Right hindlimb (tissue), 1 donor: Measurements from ENCODE around the gene RGPD6.
"Not testable (repeated sequence)": the region's sequence is repeated elsewhere in the genome, so short reads cannot be mapped to it uniquely, and the experiment has no call there.

ENCODE experiments used
- DNase-seq: peaks from one replicate; pipeline ENCODE4 v3.0.0-alpha.2; 2018

RGPD6 gene

GRCh38 chr2:110576763-110577416 is at the start of gene RGPD6:
Gene RGPD6 (minus strand): TSS chr2:110577222. CDS start chr2:110577024, 198 bp downstream.
- DNase-seq, result not testable (repeated sequence)

- DNase-seq, result not testable (repeated sequence)
Measured at GRCh38 chr2:110619326-110619939, 42.4 kb upstream of the RGPD6 start.

DNA sequence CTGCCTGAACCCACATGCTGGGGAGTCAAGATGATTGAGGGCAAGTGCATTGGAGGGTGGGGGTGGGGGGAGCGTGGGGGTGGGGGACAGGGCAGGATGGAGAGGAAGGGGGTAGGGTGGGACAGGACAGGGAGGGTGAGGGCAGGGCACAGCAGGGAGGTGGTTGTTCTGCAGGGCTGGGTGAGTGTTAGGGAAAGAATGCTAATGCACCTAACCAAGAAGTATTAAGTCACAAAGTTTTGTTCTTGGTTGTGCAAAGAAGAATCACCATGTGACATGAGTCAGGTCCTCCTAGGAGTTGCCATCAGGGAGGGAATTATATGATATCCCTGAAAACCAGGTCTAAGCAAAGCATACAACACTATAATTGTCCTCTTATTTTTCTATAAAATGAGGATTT is 36.9 kb upstream of the RGPD6 start:
- not testable (repeated sequence) for DNase-seq

DNA sequence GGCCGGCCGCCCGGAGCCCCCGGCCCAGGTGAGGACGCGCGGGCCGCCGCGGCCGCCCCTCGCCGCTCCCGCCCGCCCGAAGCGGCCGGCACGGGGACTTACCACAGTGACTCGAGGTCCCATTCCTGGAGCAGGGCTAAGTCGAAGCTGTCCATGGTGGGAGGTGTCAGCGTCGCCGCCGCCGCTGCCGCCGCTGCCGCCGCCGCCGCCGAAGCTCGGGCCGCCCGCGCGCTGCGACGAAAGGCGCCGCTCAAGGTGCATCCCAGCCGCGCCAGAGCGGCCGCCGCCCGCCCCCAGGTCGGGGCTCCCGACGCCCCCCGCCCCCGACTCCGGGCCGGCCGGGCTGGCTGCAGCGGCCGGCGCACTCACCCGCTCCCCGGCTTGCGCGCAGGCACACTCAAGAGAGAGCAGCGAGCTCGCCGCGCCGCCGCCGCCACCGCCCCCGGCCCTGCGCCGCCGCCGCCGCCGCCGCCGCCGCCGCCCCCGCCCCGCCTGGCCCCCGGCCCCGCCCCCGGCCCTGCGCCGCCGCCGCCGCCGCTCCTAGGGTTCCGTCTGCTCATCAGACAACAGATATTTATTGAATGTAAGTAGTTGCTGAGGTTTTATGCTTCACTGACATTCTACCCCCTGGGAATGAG is 33.7 kb upstream of the RGPD6 start:
- not testable (repeated sequence) for DNase-seq

- not testable (repeated sequence) for DNase-seq
Measured at GRCh38 chr2:110609843-110610612, 33.0 kb upstream of the RGPD6 start.

DNA sequence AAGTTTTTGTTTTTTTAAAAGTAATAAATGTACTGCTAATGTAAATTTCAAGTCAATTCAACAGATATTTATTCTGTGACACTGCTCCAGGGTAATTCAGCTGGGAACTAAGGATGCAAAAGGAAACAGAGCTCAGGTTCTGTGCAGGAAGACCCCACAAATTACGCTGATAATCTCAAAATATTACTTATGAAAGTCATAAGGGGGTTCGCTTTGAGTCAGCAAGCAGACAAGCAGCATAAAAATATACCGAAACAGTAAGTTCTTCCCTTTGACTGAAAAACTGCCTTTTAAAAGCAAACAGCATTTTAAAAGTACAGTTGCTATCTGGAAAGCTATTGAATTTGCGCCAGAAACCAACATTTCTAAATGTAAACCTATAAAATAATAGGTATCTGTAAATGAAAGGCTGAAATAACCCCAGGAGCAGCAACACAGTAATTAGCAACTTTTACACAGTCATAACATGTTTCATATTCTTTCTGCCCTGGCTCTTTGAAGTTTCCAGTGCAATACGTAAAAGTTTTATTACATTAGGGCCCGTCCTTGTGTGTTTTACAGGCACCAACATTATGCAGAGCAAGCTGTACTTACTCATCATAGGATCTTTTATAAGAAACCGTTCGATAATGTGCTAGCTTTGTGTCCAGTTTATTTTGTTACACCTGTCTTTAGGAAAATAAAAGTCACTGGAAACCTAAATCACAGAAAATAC is 31.9 kb upstream of the RGPD6 start:
- not testable (repeated sequence) for DNase-seq

- DNase-seq, result not testable (repeated sequence)
Measured at GRCh38 chr2:110605057-110605456, 28.0 kb upstream of the RGPD6 start.

DNA sequence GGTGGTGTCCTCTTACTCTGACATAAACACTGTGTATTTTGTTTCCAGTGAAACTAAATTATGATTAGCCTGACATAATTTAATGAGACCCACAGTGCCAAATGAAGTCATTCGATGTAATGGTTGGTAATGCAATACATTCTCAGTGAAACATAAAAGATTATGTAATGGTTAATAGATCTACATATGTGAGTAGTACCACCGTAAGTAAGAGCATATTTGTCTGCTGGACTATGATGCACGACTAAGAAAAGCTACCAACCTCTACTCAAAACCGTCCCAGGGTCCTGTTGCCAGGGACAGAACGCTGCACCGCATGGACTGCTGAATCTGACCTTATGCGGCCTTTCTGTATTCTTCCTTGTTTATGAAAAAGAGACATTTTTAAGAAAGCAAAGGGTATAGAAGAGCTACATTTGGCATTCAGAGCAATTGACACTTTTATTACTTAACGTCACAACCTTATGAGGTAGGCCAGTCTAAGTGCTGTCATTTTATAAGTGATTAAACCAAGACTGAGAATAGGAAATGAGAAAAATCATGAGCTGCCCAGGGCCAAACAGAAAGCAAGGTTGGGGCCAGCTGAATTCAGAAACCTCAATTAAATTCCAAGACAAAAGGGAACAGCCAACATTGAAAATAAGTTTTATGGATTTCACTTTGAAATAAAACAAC is 27.0 kb upstream of the RGPD6 start:
- not testable (repeated sequence) for DNase-seq

GRCh38 chr2:110602139-110602538 is 25.1 kb upstream of the RGPD6 start:
- not testable (repeated sequence) for DNase-seq

- DNase-seq, result not testable (repeated sequence)
Measured at GRCh38 chr2:110591973-110592372, 15.0 kb upstream of the RGPD6 start.

DNA sequence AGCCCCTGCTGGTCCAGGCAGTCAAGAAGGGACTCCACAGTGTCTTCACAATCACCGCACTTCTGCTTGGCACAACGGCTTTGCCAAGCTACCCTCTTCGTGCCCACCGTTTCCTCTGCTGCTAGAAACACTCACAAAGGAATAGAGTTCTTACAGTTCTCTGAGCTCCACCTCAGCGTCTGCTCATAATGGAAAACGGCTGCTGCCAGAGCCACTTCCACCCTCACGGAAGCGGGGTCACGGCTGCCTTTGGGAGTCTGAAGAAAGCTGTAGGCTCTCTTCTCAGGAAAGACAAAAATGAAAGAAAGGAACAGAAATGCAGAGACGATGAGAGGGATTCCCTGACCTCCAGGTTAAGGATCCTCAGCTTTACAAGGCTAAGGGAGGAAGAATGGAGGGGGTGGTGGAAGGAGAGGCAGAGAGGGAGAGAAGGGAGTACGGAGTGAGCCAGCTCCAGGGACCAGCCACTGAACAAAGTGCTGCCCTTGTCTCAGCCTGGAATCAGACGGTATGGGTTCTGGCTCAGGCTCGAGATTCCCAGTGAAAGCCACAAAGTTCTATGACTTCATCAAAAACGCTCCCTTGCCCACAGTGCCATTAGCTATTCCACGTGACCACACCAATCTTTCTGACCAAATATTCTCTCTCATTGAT is 12.8 kb upstream of the RGPD6 start:
- not testable (repeated sequence) for DNase-seq

- DNase-seq, result not testable (repeated sequence)
Measured at GRCh38 chr2:110588520-110588919, 11.5 kb upstream of the RGPD6 start.

DNA sequence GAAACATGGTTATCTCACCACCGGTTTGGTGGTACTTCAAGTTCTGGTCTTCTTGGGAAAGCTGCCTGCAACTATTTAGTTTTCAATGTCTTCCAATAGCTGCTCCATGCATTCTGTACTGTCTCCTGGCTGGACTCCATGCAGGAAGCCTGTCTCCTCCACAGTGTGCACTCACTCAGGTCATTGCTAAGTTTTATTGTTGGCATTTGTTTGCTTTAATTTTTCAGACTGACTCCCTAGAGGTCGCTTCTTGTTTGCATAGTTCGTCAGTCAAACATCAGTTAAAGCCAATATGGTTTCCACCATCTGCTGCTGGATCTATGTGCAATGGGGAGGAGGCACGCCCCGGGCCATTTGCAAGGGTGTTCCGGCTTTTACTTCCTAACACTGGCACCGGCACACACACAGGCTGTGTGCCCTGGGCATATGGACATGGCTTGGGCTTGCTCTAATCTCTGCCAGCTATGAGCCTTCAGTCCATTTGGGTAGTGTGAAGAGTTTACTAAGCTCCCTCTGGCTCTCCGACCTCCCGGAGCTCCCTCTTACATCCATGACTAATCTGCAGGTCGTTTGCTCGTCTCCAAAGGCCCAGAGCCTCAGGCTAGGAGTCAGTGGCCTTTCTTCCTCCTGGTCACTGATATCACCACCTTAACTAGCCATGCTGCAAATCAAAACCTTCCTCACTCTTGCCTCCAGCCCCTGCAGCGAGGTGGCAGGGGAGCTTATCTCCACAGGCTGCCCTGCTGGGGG is 2.4 kb upstream of the RGPD6 start:
- DNase-seq, result not testable (repeated sequence)

GRCh38 chr2:110578429-110578828 is 1.4 kb upstream of the RGPD6 start:
- not testable (repeated sequence) for DNase-seq

- DNase-seq, result not testable (repeated sequence)
Measured at GRCh38 chr2:110499755-110500377, 77.2 kb downstream of the RGPD6 start.

DNA sequence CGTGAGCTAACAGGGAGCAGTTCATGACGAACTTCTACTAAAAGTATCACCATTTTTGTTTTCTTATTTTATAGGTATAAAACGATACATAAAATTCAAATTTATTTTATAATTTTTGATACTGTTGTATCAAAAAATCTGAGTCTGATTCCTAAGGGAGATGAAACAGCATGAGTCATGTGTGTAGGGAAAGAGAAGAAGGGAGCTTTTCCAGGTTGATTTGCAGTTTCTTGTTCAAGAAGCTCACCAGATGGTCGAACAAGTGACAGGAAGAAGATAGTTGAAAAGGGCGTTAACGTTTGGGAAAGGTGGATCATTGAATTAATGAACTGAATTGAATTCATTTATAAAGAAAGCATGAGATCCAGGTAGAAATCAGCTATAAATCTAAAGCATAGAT is 81.0 kb downstream of the RGPD6 start:
- not testable (repeated sequence) for DNase-seq

DNA sequence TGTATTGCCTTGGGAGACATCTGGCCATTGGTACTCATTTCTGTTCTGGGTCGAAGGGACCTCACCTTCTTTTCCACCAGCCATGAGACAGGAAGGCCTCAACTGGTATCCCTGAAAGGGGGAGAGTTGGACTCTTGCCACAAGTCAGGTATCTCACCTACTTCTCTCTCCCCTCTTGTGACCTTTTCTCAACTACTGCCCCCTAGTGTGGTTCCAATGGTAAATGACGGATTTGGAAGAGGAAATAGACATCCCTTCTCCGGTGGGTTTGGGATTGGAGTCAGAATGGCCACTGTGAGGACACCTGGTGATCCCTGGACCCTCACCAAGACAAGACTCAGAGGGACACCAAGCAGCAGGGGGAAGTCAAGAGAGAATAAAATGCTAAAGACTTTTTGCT is 82.5 kb downstream of the RGPD6 start:
- DNase-seq, result not testable (repeated sequence)

- not testable (repeated sequence) for DNase-seq
Measured at GRCh38 chr2:110488991-110489390, 88.0 kb downstream of the RGPD6 start.

DNA sequence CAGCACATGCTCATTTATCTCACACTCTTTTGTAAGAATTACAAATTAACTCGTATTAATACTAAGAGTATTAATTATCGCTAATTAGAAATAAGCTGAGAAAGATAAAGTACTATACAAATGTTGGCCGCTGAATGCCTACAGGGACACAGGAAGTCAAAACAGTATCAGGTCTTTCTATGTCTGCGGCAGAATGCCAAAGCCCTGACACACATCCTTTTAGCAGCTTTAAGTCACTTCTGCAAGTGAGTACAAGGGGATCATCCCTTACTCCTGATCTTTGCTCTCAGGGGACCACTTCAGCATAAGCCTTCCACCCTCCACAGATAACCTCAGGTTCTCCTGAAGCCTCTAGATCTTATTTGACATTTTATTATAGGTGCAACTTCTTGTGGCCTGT is 94.3 kb downstream of the RGPD6 start:
- DNase-seq, result not testable (repeated sequence)

DNA sequence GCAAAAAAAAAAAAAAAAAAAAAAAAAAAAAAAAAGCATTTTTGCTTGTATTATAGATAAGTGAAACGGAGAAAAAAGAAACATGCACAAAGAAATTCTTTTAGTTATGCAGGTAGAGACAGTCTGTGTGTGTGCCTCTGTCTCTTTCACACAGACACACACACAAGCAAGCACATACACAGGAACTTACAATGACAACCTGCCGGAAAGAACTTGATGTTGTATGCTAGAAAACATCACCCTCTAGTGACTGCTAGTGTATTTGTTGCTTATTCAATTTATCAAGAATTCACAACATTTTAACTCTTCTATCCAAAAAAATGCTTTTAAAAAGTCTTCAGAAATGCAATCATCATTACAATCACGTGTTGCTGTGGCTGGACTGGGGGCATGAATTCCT is 95.8 kb downstream of the RGPD6 start:
- not testable (repeated sequence) for DNase-seq
